H9 (cell line): ENCODE results near the gene NSUN6. TPM values are rescaled to one million over a fixed set of nuclear protein-coding genes. Genes with fewer than 3 reads are reported as not detected.

Experiments used
- DNase-seq: peaks from one replicate; pipeline ENCODE4 v3.0.0-alpha.2; 2017
- H2AFZ ChIP-seq: one replicate; pipeline ENCODE4 v1.6.1; 2013; ENCODE audit warnings: mild to moderate bottlenecking, low read length, control low read depth, moderate library complexity
- H2AK5ac ChIP-seq: 2 replicates; pipeline ENCODE4 v1.6.1; 2013; ENCODE audit warnings: low read length, control low read depth, mixed read lengths; ENCODE audit not compliant: insufficient read length
- H2BK120ac ChIP-seq: one replicate; pipeline ENCODE4 v1.6.1; 2013; ENCODE audit warnings: low read depth, mild to moderate bottlenecking, low read length, control low read depth, inconsistent platforms; ENCODE audit not compliant: poor library complexity, severe bottlenecking
- H2BK12ac ChIP-seq: 2 replicates; pipeline ENCODE4 v1.6.1; 2013; ENCODE audit warnings: low read length, control low read depth, mixed read lengths, low read depth; ENCODE audit not compliant: insufficient read length
- H2BK15ac ChIP-seq: 2 replicates; pipeline ENCODE4 v1.6.1; 2013; ENCODE audit warnings: low read depth, low read length, control low read depth
- H2BK20ac ChIP-seq: one replicate; pipeline ENCODE4 v1.6.1; 2013; ENCODE audit warnings: low read depth, mild to moderate bottlenecking, low read length, control low read depth, inconsistent platforms; ENCODE audit not compliant: poor library complexity, severe bottlenecking
- H2BK5ac ChIP-seq: 2 replicates; pipeline ENCODE4 v1.6.1; 2013; ENCODE audit warnings: low read length, control low read depth, mixed read lengths; ENCODE audit not compliant: insufficient read length
- H3K14ac ChIP-seq: 2 replicates; pipeline ENCODE4 v1.6.1; 2013; ENCODE audit warnings: low read length, control low read depth; ENCODE audit not compliant: insufficient read depth
- H3K18ac ChIP-seq: 2 replicates; pipeline ENCODE4 v1.6.1; 2013; ENCODE audit warnings: low read depth, mild to moderate bottlenecking, mixed read lengths, low read length, control low read depth; ENCODE audit not compliant: insufficient read length
- H3K23ac ChIP-seq: 2 replicates; pipeline ENCODE4 v1.6.1; 2013; ENCODE audit warnings: low read length, control low read depth, mixed read lengths, low read depth; ENCODE audit not compliant: insufficient read length
- H3K23me2 ChIP-seq: 2 replicates; pipeline ENCODE4 v1.6.1; 2013; ENCODE audit warnings: low read depth, mild to moderate bottlenecking, mixed read lengths, low read length, control low read depth; ENCODE audit not compliant: insufficient read length, poor library complexity, severe bottlenecking
- H3K27ac ChIP-seq: 2 replicates; pipeline ENCODE4 v1.5.1; 2013; ENCODE audit warnings: low read length, control low read depth, mixed read lengths, low read depth; ENCODE audit not compliant: insufficient read length
- H3K27me3 ChIP-seq: 2 replicates; pipeline ENCODE4 v1.6.1; 2013; ENCODE audit warnings: low read length, control low read depth, inconsistent platforms; ENCODE audit not compliant: insufficient read depth
- H3K4ac ChIP-seq: 2 replicates; pipeline ENCODE4 v1.6.1; 2013; ENCODE audit warnings: low read depth, mild to moderate bottlenecking, control low read depth, inconsistent platforms, low read length, moderate library complexity
- H3K4me1 ChIP-seq: 2 replicates; pipeline ENCODE4 v1.6.1; 2013; ENCODE audit warnings: low read length, control low read depth, inconsistent platforms; ENCODE audit not compliant: insufficient read depth
- H3K4me2 ChIP-seq: 2 replicates; pipeline ENCODE4 v1.6.1; 2013; ENCODE audit warnings: low read length, control low read depth, mixed read lengths; ENCODE audit not compliant: insufficient read length, insufficient read depth
- H3K56ac ChIP-seq: 2 replicates; pipeline ENCODE4 v1.6.1; 2013; ENCODE audit warnings: low read depth, mild to moderate bottlenecking, mixed read lengths, low read length, control low read depth; ENCODE audit not compliant: insufficient read length
- H3K79me1 ChIP-seq: 2 replicates; pipeline ENCODE4 v1.6.1; 2013; ENCODE audit warnings: low read depth, mild to moderate bottlenecking, moderate library complexity, low read length, control low read depth, inconsistent platforms; ENCODE audit not compliant: insufficient read depth, poor library complexity, severe bottlenecking
- H3K79me2 ChIP-seq: 2 replicates; pipeline ENCODE4 v1.6.1; 2013; ENCODE audit warnings: low read length, control low read depth, inconsistent platforms; ENCODE audit not compliant: insufficient read depth
- H3K9ac ChIP-seq: 2 replicates; pipeline ENCODE4 v1.6.1; 2013; ENCODE audit warnings: low read length, control low read depth, mixed read lengths; ENCODE audit not compliant: insufficient read length; ENCODE audit errors: extremely low read depth
- H3K9me3 ChIP-seq: one replicate; pipeline ENCODE4 v1.6.1; 2013; ENCODE audit warnings: low read depth, low read length, inconsistent platforms; ENCODE audit not compliant: control insufficient read depth
- H3T11ph ChIP-seq: one replicate; pipeline ENCODE4 v1.6.1; 2013; ENCODE audit warnings: mild to moderate bottlenecking, low read length, control low read depth, inconsistent platforms
- H4K20me1 ChIP-seq: one replicate; pipeline ENCODE4 v1.6.1; 2013; ENCODE audit not compliant: control insufficient read depth, insufficient read length, insufficient read depth
- H4K5ac ChIP-seq: 2 replicates; pipeline ENCODE4 v1.6.1; 2013; ENCODE audit warnings: low read depth, mild to moderate bottlenecking, mixed read lengths, low read length, control low read depth; ENCODE audit not compliant: insufficient read length
- H4K8ac ChIP-seq: replicated peaks from 2 replicates; pipeline ENCODE4 v1.6.1; 2013; ENCODE audit warnings: low read length, control low read depth, mixed read lengths, low read depth; ENCODE audit not compliant: insufficient read length
- H4K91ac ChIP-seq: 2 replicates; pipeline ENCODE4 v1.6.1; 2013; ENCODE audit warnings: low read depth, mild to moderate bottlenecking, moderate library complexity, mixed read lengths, low read length, control low read depth; ENCODE audit not compliant: insufficient read length
- H3K27ac Mint-ChIP-seq, 3 experiments: 2 replicates in 2 of 3; 3 replicates in 1 of 3; pipeline ENCODE4 v1.8.0; 2020 to 2021; ENCODE audit warnings: mixed read lengths in 3 of 3, mild to moderate bottlenecking in 1 of 3, moderate library complexity in 1 of 3
- H3K27me3 Mint-ChIP-seq: 2 replicates; pipeline ENCODE4 v1.8.0; 2021; ENCODE audit warnings: low read depth, mild to moderate bottlenecking, moderate library complexity, mixed read lengths
- H3K36me3 Mint-ChIP-seq, 3 experiments: 2 replicates in 2 of 3; 3 replicates in 1 of 3; pipeline ENCODE4 v1.8.0; 2020 to 2021; ENCODE audit warnings: low read depth in 3 of 3, mixed read lengths in 3 of 3; ENCODE audit not compliant: insufficient read depth in 1 of 3
- H3K4me1 Mint-ChIP-seq, 2 experiments: 2 replicates each; pipeline ENCODE4 v1.8.0; 2020; ENCODE audit warnings: mixed read lengths in 2 of 2
- H3K4me3 Mint-ChIP-seq, 2 experiments: 2 replicates in 1 of 2; 3 replicates in 1 of 2; pipeline ENCODE4 v1.8.0; 2020 to 2021; ENCODE audit warnings: mild to moderate bottlenecking in 2 of 2, mixed read lengths in 2 of 2, moderate library complexity in 1 of 2
- H3K9me3 Mint-ChIP-seq, 2 experiments: 2 replicates in 1 of 2; 3 replicates in 1 of 2; pipeline ENCODE4 v1.8.0; 2020; ENCODE audit warnings: mild to moderate bottlenecking in 2 of 2, mixed read lengths in 2 of 2, moderate library complexity in 1 of 2
- WGBS: extraction: QIAGEN DNeasy Blood & Tissue Kit; methylation state at CpG from one replicate; pipeline ENCODE4 v1.1.7; 2013; ENCODE audit warnings: missing lambda C conversion rate, low lambda C conversion rate, mixed read lengths; ENCODE audit not compliant: insufficient read length; ENCODE audit errors: extremely low coverage; 5-methylcytosine and 5-hydroxymethylcytosine counted together
- total RNA-seq: library from RNA; stranded (reverse); gene quantifications from 2 replicates; pipeline ENCODE4 v1.2.1, GENCODE V29; 2021
- TF ChIP-seq, protein P1 (sequence below): fragments of 200-600 bp; sonication (generic); conservative IDR thresholded peaks from 3 replicates; pipeline ENCODE4 v1.8.0; 2021; ENCODE audit warnings: antibody characterized with exemption, mild to moderate bottlenecking

NSUN6 gene
- total RNA-seq, 1 experiment from 2014 or later, result 11.9 TPM

DNA sequence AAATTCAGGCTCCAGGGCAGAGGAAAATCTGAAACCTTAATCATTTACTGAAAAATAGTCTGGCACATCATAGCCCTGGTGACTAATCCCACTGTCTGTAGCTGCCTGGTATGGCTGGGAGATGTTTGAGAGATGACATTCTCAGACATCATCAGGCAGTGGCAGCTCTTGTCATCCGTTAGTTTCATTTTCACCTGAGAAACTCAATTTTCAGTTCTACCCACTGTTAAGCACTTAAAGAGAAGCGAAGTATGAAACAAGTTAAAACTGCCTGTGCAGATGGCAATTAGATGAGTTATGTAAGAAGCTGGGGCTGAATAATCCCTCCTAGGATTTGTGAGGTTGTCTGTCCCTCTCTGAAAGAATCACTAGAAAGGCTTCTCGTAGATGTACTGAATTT is 150.2 kb downstream of the NSUN6 start:
- TF ChIP-seq, protein P1, sequence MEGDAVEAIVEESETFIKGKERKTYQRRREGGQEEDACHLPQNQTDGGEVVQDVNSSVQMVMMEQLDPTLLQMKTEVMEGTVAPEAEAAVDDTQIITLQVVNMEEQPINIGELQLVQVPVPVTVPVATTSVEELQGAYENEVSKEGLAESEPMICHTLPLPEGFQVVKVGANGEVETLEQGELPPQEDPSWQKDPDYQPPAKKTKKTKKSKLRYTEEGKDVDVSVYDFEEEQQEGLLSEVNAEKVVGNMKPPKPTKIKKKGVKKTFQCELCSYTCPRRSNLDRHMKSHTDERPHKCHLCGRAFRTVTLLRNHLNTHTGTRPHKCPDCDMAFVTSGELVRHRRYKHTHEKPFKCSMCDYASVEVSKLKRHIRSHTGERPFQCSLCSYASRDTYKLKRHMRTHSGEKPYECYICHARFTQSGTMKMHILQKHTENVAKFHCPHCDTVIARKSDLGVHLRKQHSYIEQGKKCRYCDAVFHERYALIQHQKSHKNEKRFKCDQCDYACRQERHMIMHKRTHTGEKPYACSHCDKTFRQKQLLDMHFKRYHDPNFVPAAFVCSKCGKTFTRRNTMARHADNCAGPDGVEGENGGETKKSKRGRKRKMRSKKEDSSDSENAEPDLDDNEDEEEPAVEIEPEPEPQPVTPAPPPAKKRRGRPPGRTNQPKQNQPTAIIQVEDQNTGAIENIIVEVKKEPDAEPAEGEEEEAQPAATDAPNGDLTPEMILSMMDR, result no peak
- Histone ChIP-seq H3K23me2 (no peaks in the 10 kb centered on the region), H3K27me3 (no peaks in the 10 kb centered on the region), H4K8ac (no peak overlapping the region), H3K18ac (no peak overlapping the region), H2BK5ac (no peak overlapping the region), H2AK5ac (no peak overlapping the region), H4K91ac (no peak overlapping the region), H3K4me2 (no peak overlapping the region), H3T11ph (no peak overlapping the region), H3K23ac (no peak overlapping the region), H3K4me1 (no peaks in the 10 kb centered on the region; the same call in 1 of the 2 replicates), H3K14ac (no peak overlapping the region), H2AFZ (no peak overlapping the region), H3K4ac (no peak overlapping the region), H3K27ac (no peak overlapping the region), H3K56ac (no peak overlapping the region), H4K20me1 (no peaks in the 10 kb centered on the region), H2BK15ac (no peak overlapping the region), H2BK120ac (no peak overlapping the region), H3K9ac (no peak overlapping the region), H4K5ac (no peak overlapping the region), H3K79me2 (no peaks in the 10 kb centered on the region), H2BK12ac (no peak overlapping the region), H3K9me3 (no peaks in the 10 kb centered on the region), H3K79me1 (no peaks in the 10 kb centered on the region), H2BK20ac (no peak overlapping the region)
- Mint-ChIP-seq H3K4me1 (peaks cover 16 to 20% of the 10 kb centered on the region in 2 experiments), H3K36me3 (no peaks in the 10 kb centered on the region), H3K27ac (no peak overlapping the region), H3K4me3 (no peak overlapping the region; a peak in 1 of 5 replicates), H3K27me3 (no peaks in the 10 kb centered on the region), H3K9me3 (no peaks in the 10 kb centered on the region)
- WGBS, result no CpG with 5 or more reads among the region's 3 CpGs
- DNase-seq, result no peak
